GM19193 (cell line): ENCODE measurements around the gene SLC22A25.

Source experiments
- POLR2A ChIP-seq: IDR thresholded peaks from 4 replicates; pipeline ENCODE4 v1.6.1; 2011; ENCODE audit not compliant: insufficient read depth, insufficient read length; ENCODE audit errors: extremely low read depth

The SLC22A25 gene

DNA sequence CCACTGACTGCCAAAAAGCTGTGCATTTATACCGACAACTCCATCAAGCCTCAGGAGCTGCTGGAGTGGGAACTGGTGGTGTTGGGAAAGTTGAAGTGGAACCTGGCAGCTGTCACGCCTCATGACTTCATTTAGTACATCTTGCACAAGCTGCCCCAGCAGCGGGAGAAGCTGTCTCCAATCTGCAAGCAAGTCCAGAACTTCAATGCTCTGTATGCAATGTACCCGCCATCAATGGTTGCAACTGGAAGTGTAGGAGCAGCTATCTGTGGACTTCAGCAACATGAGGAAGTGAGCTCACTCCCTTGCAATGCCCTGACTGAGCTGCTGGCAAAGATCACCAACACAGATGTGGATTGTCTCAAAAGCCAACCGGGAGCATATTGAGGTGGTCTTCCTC is at the start of gene SLC22A25:
Gene SLC22A25 (minus strand): TSS at position 67 of the 400 bp plus-strand sequence. CDS start 13,947 bp downstream, outside the sequence.
- TF ChIP-seq POLR2A, result no peak

DNA sequence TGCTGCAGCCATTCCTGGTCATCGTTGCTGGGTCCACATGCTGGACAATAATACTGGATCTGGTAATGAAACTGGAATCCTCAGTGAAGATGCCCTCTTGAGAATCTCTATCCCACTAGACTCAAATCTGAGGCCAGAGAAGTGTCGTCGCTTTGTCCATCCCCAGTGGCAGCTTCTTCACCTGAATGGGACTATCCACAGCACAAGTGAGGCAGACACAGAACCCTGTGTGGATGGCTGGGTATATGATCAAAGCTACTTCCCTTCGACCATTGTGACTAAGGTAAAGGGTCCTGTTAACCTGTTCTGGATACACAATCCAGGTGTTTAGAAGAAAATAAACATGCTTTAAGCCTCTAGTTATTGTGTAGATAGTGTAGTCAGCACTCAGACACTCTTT is 46.9 kb upstream of the SLC22A25 start:
- no peak for TF ChIP-seq POLR2A

DNA sequence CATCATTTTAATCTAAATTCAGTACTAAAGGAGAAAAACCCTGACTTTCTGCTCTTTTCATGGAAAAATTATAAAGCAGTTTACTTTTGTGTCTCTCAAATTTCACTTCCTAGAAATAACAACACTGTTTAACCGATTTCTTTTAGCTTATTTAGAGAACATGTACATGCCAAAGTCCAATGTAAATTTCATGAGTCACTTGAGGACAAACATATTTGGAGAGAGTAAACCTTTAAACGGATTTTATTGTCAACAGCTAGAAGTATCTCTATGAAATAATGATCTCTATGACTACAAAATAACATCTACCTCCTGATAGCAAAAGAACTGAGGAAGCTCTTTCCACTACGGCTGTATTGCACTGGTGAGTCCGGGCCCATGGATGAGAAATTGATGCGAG is 46.3 kb upstream of the SLC22A25 start:
- no peak for TF ChIP-seq POLR2A

DNA sequence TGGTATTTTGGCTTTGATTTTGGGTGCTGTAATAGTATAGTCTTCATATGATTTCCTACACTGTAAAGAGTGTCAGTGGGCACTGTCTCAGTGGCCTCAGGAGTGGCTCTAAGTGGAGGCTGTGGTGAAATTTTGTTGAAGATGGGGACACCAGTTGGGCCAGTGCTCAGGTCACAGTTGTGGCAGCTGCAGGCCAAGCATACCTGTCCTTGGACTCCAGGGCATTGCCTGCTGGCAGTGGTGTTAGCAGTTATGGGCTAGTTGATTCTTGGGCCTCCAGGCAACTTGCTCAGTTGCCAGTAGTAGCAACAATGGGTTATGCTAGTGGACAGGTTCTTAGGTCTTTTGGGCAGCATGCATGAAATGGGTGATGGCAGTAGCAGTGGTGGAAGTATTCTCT is 39.2 kb upstream of the SLC22A25 start:
- TF ChIP-seq POLR2A, result no peak

DNA sequence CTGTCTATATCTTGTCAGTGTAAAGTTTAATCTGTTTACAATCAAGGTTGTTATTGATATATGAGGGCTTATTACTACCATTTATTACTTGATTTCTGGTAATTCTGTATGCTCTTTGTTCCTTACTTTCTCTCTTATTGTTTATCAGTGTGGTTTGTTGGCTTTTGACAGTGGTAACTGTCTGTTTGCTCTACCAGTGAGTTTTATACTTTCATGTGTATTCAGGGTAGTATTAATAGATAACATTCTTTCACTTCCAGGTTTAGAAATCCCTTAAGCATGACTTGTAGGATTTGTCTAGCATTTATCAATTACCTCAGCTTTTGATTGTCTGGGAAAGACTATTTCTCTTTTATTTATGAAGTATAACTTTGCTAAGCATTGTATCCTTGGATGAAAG is 37.5 kb upstream of the SLC22A25 start:
- no peak for TF ChIP-seq POLR2A

DNA sequence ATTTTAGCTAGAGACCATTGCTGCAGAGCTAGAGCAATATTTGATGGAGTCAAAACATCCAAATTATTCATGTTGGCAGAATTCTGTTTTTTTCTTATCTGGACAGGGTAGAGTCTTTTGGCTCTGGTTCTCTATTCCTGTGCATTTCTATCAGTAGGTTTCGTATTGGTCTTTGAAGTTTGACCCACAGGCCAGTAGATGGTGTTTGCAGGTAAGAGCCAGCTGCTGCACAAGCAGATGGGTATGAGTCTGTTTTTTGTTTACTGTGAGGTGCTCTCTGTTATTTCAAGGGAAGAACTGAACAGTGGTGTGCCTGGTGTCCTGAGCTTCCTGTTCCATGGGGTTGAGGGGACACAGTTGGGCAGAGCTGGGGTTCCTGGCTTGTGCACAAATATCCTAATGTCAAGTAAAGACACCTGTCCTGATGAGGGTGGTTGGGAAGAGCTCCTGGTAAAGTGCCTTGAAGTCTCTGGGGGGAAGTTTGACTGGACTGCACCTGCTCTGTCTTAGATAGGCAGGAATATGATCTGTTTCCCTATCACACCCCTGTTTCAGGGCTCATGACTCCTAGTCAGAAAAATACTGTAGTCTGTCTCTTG is 34.0 kb upstream of the SLC22A25 start:
- no peak for TF ChIP-seq POLR2A

DNA sequence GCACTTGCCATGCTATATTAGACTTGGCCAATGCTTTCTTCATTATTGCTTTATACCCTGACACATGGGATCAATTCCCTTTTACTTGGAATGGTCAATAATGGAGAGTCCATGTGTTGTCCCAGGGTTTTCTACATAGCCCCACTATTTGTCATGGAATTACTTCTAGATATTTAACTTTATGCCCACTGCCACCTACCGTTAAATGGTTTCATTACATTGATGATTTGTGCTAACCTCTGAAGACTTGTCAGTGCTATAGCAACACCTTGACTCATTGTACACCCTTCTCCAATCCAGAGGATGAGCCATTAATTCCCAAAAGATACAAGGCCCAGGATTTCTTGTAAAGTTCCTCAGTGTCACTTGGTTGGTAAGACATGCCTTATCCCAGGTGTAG is 31.4 kb upstream of the SLC22A25 start:
- TF ChIP-seq POLR2A, result no peak

DNA sequence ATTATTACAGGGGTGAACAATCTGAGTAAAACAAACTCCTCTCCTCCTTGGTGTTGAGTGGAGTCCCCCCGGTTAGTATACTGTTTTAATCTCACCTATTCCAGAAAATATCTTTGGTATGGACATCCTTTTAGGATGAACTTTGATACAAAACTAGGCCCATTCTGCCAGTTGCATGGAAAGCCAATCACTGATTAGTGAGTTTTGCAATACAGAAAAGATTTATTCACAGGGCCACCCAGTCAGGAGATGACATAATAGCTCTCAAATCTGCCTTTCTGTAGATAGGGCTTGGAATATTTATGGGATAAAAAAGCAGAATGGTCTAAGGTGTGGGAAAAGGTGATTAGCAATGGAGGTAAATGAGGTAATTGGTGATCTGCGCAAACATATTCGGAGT is 30.3 kb upstream of the SLC22A25 start:
- TF ChIP-seq POLR2A, result no peak

DNA sequence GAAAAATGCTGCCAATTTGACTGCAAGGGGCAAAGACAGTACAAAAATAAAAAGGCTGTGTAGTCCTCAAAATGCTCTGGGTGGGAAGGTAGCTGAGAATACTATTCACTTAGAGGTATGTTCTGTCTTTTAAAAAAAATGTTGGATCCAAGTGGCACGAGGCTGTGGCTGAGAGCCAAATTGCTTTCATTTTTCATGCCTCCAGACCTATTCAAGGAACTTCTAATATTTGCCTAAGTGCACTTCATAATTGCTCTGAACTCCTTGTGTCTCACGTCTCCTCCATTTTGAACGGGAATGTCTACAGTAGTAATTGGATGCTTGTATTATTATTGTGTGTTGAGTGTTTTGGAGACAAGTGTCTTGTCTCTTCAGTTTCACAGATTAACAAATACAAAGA is 19.1 kb upstream of the SLC22A25 start:
- TF ChIP-seq POLR2A, result no peak

DNA sequence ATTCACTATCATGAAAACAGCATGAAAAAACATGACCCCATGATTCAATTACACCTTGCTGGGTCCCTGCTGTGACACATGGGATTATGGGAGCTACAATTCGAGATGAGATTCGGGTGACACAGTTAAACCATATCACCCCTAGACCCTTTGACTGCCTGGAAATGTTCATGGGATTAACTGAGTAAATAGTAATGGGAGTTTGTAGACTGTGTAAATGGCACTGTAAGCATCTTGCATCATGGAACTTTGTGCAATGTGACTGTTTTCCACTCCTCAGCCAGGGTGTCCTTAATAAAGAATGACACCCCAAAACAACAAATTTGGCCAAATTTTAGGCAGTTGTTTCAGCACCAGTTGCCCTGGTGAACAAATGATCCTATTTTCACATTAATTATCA is 7.9 kb upstream of the SLC22A25 start:
- TF ChIP-seq POLR2A, result no peak

DNA sequence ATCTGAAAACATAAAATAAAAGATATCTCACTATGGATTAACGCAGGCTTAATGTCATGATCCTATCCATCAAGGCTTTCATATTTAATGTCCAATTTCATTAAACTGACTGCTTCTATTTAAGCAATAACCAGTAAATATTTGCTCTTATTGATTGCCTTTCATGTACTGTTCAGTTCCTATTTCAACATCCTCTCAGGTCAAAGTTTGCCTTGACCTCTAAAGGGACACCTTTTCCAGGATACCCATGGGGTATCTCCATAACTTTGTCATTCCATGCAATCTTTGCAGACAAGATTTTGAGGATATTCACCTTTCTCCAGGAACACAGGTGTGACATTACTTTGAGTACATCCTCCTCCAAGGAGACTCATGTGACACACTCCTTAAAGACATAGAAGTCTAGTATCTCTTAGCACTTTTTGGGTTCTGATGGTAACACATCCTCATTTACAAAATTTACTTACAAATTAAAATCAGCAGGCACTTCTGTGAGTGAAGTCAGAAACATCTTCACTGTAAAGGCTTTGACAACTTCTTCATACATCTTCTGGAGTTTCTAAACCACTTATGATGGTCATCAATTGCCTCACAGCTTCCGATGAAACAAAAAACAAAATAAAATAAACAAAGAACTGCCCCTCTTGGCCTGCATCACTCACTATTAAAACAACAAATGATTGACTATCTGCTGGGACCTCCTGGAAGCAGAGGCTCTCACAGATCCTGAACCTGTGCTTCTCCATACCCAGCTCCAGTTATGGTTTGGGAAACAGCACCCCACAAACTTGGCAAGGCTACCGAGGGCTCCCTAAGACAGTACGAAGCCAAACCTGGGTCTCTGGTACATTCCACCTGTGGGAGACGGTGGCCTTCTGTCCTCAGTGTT is 7.0 kb upstream of the SLC22A25 start:
- TF ChIP-seq POLR2A, result no peak

DNA sequence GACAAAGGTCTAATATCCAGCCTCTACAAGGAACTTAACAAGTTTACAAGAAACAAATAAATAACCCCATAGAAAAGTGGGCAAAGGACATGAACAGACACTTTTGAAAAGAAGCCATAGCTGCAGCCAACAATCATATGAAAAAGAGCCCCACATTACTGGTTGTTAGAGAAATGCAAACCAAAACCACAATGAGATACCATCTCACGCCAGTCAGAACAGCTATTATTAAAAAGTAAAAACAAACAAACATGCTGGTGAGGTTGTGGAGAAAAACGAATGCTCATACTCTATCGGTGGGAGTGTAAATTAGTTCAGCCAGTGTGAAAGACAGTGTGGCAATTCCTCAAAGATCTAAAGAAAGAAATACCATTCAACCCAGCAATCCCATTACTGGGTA is 5.6 kb upstream of the SLC22A25 start:
- no peak for TF ChIP-seq POLR2A

DNA sequence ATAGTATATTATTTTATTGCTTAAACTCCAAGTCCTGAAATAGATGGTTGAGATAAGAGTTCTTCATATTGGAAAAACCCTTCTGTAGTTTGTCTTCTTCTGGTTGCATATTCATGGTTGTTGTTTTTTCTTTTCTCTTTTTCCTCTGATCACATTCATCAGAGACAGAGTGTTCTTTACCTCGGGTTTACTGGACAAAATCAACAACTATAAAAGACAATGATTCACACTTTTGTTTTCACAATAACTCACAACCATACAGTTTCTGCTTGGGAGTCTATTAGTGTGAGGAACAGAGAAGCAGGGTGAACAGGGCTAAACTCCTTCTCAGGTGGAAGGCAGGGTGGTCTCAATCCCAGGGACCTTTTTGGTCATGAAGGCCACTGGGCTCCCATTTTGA is 2.6 kb upstream of the SLC22A25 start:
- TF ChIP-seq POLR2A, result no peak

DNA sequence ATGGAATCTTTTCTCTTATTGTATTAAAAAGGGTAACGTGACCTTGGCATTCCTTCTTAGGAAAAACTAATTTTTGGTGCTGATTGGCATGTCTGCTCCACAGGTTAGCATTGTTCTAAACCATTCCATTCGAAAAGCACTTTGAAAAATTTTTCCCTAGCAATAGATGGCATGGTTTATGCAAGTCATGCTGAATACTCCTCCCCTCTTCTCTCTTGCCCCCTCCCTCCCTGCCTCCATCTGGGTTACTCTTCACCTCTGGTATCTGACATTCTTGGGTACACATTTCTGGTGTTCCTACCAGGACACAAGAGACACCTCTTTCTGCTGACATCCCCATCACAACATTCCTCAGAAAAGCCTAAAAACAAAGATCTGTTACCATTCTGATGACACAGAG is 1.5 kb upstream of the SLC22A25 start:
- TF ChIP-seq POLR2A, result no peak

DNA sequence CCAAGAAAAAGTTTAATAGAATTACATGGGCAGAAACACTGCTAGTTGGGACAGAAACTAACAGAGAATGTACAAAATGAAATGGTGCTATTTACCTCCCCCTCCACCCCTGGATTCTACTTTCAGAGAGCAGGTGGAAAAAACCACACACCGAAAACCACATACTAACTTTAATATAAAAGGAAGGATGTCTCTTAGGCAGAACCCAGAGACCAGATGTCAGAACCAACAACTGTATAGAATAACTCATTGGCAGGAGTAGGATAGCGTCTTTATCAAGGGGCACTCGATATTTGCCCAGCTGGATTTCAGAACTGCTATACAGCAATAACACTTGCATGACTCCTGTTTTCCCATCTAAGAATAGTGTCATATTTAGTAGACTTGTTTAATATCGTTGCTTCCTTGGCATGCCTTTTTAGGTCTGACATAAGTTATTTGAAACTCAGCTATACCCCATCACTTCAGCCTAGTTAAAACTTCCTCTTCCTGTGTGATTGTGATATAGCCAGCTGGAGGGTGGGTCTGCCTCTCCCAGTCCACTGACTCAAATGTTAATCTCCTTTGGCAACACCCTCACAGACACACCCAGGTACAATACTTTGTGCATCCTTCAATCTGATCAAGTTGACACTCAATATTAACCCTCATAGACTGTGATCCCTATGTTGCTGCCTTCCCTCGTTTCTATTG is 1.2 kb downstream of the SLC22A25 start:
- no peak for TF ChIP-seq POLR2A
